Neural progenitor cell (in vitro differentiated cells): ENCODE results near the gene CPLX1. TPM values are rescaled to one million over a fixed set of nuclear protein-coding genes. Genes with fewer than 3 reads are reported as not detected.

Experiments
- DNase-seq: peaks from one replicate; pipeline ENCODE4 v3.0.0-alpha.2; 2016; ENCODE audit warnings: low spot score
- H2AFZ ChIP-seq: fragments of 200-600 bp; sonication (generic); replicated peaks from 2 replicates; pipeline ENCODE4 v1.6.1; 2016; ENCODE audit warnings: antibody characterized with exemption
- H3F3A ChIP-seq: fragments of 200-600 bp; sonication (generic); 2 replicates; pipeline ENCODE4 v1.6.1; 2016; ENCODE audit warnings: antibody characterized with exemption, low read depth
- H3K27ac ChIP-seq: fragments of 200-600 bp; sonication (generic); 2 replicates; pipeline ENCODE4 v1.5.1; 2016; ENCODE audit warnings: mild to moderate bottlenecking
- H3K27me3 ChIP-seq: fragments of 200-600 bp; sonication (generic); 2 replicates; pipeline ENCODE4 v1.6.1; 2016; ENCODE audit warnings: mild to moderate bottlenecking, moderate library complexity
- H3K36me3 ChIP-seq: fragments of 200-600 bp; sonication (generic); 2 replicates; pipeline ENCODE4 v1.5.1; 2016
- H3K4me1 ChIP-seq: fragments of 200-600 bp; sonication (generic); 2 replicates; pipeline ENCODE4 v1.6.1; 2016; ENCODE audit warnings: mixed run types
- H3K4me2 ChIP-seq: fragments of 200-600 bp; sonication (generic); 2 replicates; pipeline ENCODE4 v1.6.1; 2016
- H3K4me3 ChIP-seq: fragments of 200-600 bp; sonication (generic); 2 replicates; pipeline ENCODE4 v1.5.1; 2016
- H3K79me2 ChIP-seq: fragments of 200-600 bp; sonication (generic); 2 replicates; pipeline ENCODE4 v1.6.1; 2016; ENCODE audit warnings: low read depth
- H3K9ac ChIP-seq: fragments of 200-600 bp; sonication (generic); 2 replicates; pipeline ENCODE4 v1.6.1; 2016
- H3K9me3 ChIP-seq: fragments of 200-600 bp; sonication (generic); 2 replicates; pipeline ENCODE4 v1.5.1; 2016; ENCODE audit warnings: low read depth
- H4K20me1 ChIP-seq: fragments of 200-600 bp; sonication (generic); 2 replicates; pipeline ENCODE4 v1.6.1; 2016; ENCODE audit warnings: low read depth
- H3K27ac Mint-ChIP-seq: 3 replicates; pipeline ENCODE4 v1.8.0; 2021; ENCODE audit warnings: mixed read lengths
- H3K27me3 Mint-ChIP-seq: 2 replicates; pipeline ENCODE4 v1.8.0; 2022; ENCODE audit warnings: low read depth, mild to moderate bottlenecking, inconsistent platforms, moderate library complexity, mixed read lengths; ENCODE audit not compliant: insufficient read depth
- H3K36me3 Mint-ChIP-seq: 3 replicates; pipeline ENCODE4 v1.8.0; 2021; ENCODE audit warnings: mixed read lengths
- H3K4me1 Mint-ChIP-seq: 3 replicates; pipeline ENCODE4 v1.8.0; 2021; ENCODE audit warnings: mixed read lengths
- H3K4me3 Mint-ChIP-seq: 3 replicates; pipeline ENCODE4 v1.8.0; 2021; ENCODE audit warnings: mild to moderate bottlenecking, moderate library complexity, mixed read lengths
- H3K9me3 Mint-ChIP-seq: 3 replicates; pipeline ENCODE4 v1.8.0; 2020; ENCODE audit warnings: mixed read lengths
- EZH2 ChIP-seq: fragments of 200-600 bp; sonication (generic); IDR thresholded peaks from 2 replicates; pipeline ENCODE4 v1.6.1; 2017; ENCODE audit warnings: antibody characterized with exemption, mild to moderate bottlenecking, moderate library complexity
- EZH2phosphoT487 ChIP-seq: fragments of 200-600 bp; sonication (generic); IDR thresholded peaks from 2 replicates; pipeline ENCODE4 v1.6.1; 2017; ENCODE audit warnings: antibody characterized with exemption
- total RNA-seq: library from RNA; depleted of rRNA; stranded (reverse); fragments of >200 nt; gene quantifications from 2 replicates; pipeline ENCODE4 v1.2.3, GENCODE V29; 2015; ENCODE audit warnings: low replicate concordance
- TF ChIP-seq, protein P1 (sequence below): fragments of 200-600 bp; sonication (generic); IDR thresholded peaks from 2 replicates; pipeline ENCODE4 v1.5.1; 2017; ENCODE audit warnings: antibody characterized with exemption, mild to moderate bottlenecking

CPLX1 gene
- total RNA-seq, 1 donor from 2014 or later: not detected

DNA sequence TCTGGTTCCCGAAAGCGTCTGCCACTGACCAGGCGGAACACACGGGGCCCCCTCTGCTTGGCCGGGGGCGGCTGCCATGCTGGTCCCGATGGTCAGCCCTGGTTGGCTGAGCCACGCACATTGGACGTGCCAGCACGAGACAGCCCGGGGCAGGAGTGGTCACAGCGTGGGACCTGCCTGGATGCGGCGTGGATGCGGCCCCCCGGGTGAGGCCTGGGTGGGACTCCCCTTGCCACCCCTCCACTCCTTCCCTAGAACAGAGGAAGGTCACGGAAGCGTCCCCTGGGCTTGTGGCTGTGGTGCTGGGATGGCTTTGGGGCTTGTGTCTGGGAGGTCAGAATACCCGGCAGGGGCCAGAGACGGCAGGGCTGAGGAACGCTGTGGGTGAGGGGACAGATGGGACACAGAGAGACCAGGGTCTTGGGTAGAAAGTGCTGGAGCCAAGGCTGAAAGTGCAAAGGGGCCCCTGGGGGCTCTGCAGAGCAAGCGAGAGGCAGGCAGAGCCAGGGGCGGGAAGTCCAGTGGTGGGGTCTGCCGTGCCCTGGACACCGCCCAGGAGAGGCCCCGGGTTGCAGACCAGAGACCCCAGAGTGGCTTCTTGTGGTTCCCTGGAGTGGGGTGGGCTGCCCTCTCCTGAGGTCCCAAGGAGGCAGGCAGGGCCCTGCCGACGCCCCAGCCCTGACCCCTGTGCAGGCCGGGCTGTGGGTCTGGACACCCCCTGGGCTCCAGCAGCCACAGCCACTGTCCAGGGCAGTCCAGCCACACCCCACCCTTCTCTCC lies 8.6 kb upstream of the CPLX1 start:
- TF ChIP-seq, protein P1, sequence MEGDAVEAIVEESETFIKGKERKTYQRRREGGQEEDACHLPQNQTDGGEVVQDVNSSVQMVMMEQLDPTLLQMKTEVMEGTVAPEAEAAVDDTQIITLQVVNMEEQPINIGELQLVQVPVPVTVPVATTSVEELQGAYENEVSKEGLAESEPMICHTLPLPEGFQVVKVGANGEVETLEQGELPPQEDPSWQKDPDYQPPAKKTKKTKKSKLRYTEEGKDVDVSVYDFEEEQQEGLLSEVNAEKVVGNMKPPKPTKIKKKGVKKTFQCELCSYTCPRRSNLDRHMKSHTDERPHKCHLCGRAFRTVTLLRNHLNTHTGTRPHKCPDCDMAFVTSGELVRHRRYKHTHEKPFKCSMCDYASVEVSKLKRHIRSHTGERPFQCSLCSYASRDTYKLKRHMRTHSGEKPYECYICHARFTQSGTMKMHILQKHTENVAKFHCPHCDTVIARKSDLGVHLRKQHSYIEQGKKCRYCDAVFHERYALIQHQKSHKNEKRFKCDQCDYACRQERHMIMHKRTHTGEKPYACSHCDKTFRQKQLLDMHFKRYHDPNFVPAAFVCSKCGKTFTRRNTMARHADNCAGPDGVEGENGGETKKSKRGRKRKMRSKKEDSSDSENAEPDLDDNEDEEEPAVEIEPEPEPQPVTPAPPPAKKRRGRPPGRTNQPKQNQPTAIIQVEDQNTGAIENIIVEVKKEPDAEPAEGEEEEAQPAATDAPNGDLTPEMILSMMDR: no peak
- TF ChIP-seq EZH2 (no peak), EZH2phosphoT487 (no peak)
- no peaks in the 10 kb centered on the region for H3K79me2 ChIP-seq
- Mint-ChIP-seq H3K27ac (no peak overlapping the region), H3K4me1 (no peaks in the 10 kb centered on the region), H3K4me3 (no peak overlapping the region), H3K9me3 (peaks cover 14% of the 10 kb centered on the region), H3K36me3 (peaks cover 9% of the 10 kb centered on the region), H3K27me3 (peaks cover 3% of the 10 kb centered on the region)
- no peak overlapping the region for H3K9ac ChIP-seq
- no peaks in the 10 kb centered on the region for H3K36me3 ChIP-seq
- H4K20me1 ChIP-seq: no peaks in the 10 kb centered on the region
- H3K4me2 ChIP-seq: no peak overlapping the region
- H3K4me1 ChIP-seq: no peaks in the 10 kb centered on the region
- peaks cover 13% of the 10 kb centered on the region for H3K27me3 ChIP-seq
- no peak overlapping the region for H3K27ac ChIP-seq
- no peaks in the 10 kb centered on the region for H3K9me3 ChIP-seq
- DNase-seq: no peak
- H2AFZ ChIP-seq: no peak overlapping the region
- no peaks in the 10 kb centered on the region for H3F3A ChIP-seq
- H3K4me3 ChIP-seq: no peak overlapping the region

DNA sequence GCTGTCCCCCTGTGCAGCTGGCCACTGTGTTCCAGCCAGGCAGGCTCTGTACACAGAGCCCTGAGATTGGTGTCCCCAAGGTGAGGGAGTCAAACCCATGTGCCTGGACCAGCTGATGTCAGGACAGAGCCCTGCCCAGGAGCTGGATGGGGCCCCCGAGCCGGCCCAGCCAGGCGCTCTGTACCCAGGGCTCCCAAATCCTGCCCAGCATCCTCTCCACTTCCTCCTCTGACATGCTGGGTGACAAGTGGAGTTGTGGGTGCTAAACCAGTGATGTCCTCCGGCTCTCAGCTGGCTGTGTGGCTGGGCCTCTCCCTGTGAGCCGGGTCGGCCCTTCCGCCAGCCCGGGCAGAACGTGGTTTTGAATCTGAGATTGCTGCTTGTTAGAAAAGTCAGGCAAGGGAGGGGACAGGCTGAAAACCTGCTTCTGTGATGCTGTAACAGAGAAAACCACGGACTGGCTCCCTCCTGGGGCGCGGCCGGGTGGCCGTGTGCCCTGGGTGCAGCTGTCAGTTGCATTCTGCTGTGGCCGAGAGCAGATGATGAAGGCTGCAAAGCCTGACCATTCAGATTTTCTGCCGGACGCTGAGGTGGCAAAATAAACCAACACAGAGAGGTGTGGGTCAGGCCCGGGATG lies 7.9 kb upstream of the CPLX1 start:
- TF ChIP-seq EZH2phosphoT487: no peak
- TF ChIP-seq, protein P1: no peak
- TF ChIP-seq EZH2: no peak
- H3K4me1 ChIP-seq: no peaks in the 10 kb centered on the region
- H3K4me2 ChIP-seq: no peak overlapping the region
- no peaks in the 10 kb centered on the region for H3K36me3 ChIP-seq
- H3K27me3 ChIP-seq: peaks cover 20% of the 10 kb centered on the region
- H4K20me1 ChIP-seq: no peaks in the 10 kb centered on the region
- peaks cover 6% of the 10 kb centered on the region for H3K27me3 Mint-ChIP-seq
- DNase-seq: no peak
- peaks cover 12% of the 10 kb centered on the region for H3K9me3 Mint-ChIP-seq
- H3K79me2 ChIP-seq: no peaks in the 10 kb centered on the region
- H3K36me3 Mint-ChIP-seq: peaks cover 6% of the 10 kb centered on the region
- no peaks in the 10 kb centered on the region for H3K4me1 Mint-ChIP-seq
- H3K4me3 ChIP-seq: no peak overlapping the region
- no peaks in the 10 kb centered on the region for H3F3A ChIP-seq
- no peak overlapping the region for H3K27ac Mint-ChIP-seq
- H3K9ac ChIP-seq: no peak overlapping the region
- no peak overlapping the region for H3K27ac ChIP-seq
- no peak overlapping the region for H3K4me3 Mint-ChIP-seq
- no peak overlapping the region for H2AFZ ChIP-seq
- no peaks in the 10 kb centered on the region for H3K9me3 ChIP-seq

DNA sequence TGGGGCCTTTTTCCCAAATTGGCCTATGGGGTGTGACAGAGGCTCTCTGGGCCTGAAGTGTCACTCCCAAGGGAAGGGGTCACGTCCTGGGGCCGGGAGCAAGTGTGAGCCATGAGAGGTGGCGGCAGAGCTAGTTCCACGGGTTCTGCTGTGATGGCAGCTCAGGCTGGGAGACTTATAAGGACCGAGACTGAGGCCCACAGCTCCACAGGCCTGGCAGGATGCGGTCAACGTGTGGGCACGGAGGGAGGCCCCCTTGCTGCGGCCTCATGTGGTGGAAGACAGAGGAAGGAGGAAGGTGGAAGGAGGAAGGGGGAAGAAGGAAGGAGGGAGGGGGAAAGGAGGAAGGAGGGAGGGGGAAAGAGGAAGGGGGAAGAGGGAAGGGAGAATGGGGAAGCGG lies 7.2 kb upstream of the CPLX1 start:
- peaks cover 27% of the 10 kb centered on the region for H3K27me3 ChIP-seq
- H3K9me3 ChIP-seq: no peaks in the 10 kb centered on the region
- no peak for DNase-seq
- no peaks in the 10 kb centered on the region for H3K36me3 ChIP-seq
- no peak overlapping the region for H3K27ac ChIP-seq
- H3F3A ChIP-seq: no peaks in the 10 kb centered on the region
- H3K36me3 Mint-ChIP-seq: peaks cover 4% of the 10 kb centered on the region
- H3K4me3 Mint-ChIP-seq: no peak overlapping the region
- H4K20me1 ChIP-seq: peaks cover 6% of the 10 kb centered on the region
- H3K4me1 ChIP-seq: no peaks in the 10 kb centered on the region
- H2AFZ ChIP-seq: no peak overlapping the region
- peaks cover 7% of the 10 kb centered on the region for H3K27me3 Mint-ChIP-seq
- H3K4me1 Mint-ChIP-seq: no peaks in the 10 kb centered on the region
- H3K4me3 ChIP-seq: no peak overlapping the region
- no peak overlapping the region for H3K27ac Mint-ChIP-seq
- no peak for TF ChIP-seq EZH2phosphoT487
- TF ChIP-seq EZH2: no peak
- TF ChIP-seq, protein P1: no peak
- no peak overlapping the region for H3K9ac ChIP-seq
- H3K79me2 ChIP-seq: no peaks in the 10 kb centered on the region
- H3K9me3 Mint-ChIP-seq: peaks cover 9% of the 10 kb centered on the region
- no peak overlapping the region for H3K4me2 ChIP-seq
